GM12878 (cell line): Measurements from ENCODE around the gene ANXA4. TPM values are rescaled to one million over a fixed set of nuclear protein-coding genes. Genes with fewer than 3 reads are reported as not detected.
A peak's percentile ranks its signal among the peaks of the same experiment; 100 is the strongest.

Experiments
- ATAC-seq: fragments of 200-7000 bp; cut with Tn5 transposase; 3 replicates; pipeline ENCODE4 v1.9.1; 2020; ENCODE audit warnings: mild to moderate bottlenecking, moderate library complexity
- BruUV-seq: library from RNA; stranded (reverse); fragments of 400-500 nt; replicated peaks from 2 replicates; lab custom pipeline; 2021; lab: Mats Ljungman, UMichigan
- CTCF ChIA-PET: fragments of 300-600 bp; sonication (Branson Sonifier 250); formaldehyde crosslinking; extraction: SDS; loops from one replicate; lab custom pipeline; 2021; ENCODE audit warnings: inconsistent platforms; lab: Yijun Ruan, JAX
- POLR2A ChIA-PET: fragments of 350-600 bp; formaldehyde crosslinking; extraction: SDS; loops from one replicate; lab custom pipeline; 2021; ENCODE audit warnings: inconsistent platforms; lab: Charles Lee
- RAD21 ChIA-PET: fragments of 300-600 bp; sonication (Branson Sonifier 250); formaldehyde crosslinking; loops from one replicate; lab custom pipeline; 2023; ENCODE audit warnings: antibody characterized with exemption; ENCODE audit not compliant: unreplicated experiment; lab: Charles Lee
- SMC1A ChIA-PET: fragments of 300-600 bp; sonication (Branson Sonifier 250); formaldehyde crosslinking; loops from one replicate; lab custom pipeline; 2023; ENCODE audit not compliant: unreplicated experiment, uncharacterized antibody; lab: Charles Lee
- DNase-seq: peaks from one replicate; pipeline ENCODE4 v3.0.0-alpha.2; 2011; ENCODE audit warnings: low read depth, low spot score
- FAIRE-seq: peaks from 3 replicates; lab custom pipeline; 2011; peaks lifted over from hg19 to GRCh38; lab: Jason Lieb, UNC
- H2AFZ ChIP-seq: 2 replicates; pipeline ENCODE4 v1.6.0; 2011; ENCODE audit warnings: low read depth, low read length, control low read depth; ENCODE audit not compliant: control insufficient read depth
- H3K27ac ChIP-seq: 2 replicates; pipeline ENCODE4 v1.5.1; 2011; ENCODE audit warnings: control low read depth; ENCODE audit not compliant: control insufficient read depth, insufficient read depth
- H3K27me3 ChIP-seq, 2 experiments: replicated peaks in 1 of 2; 2 replicates each; pipeline versions ENCODE4 v1.6.0 to v1.6.1; 2011; ENCODE audit warnings: low read length in 1 of 2; ENCODE audit not compliant: control insufficient read depth in 2 of 2, insufficient read depth in 2 of 2
- H3K36me3 ChIP-seq, 2 experiments: 2 replicates each; pipeline ENCODE4 v1.5.1; 2011; ENCODE audit warnings: low read length in 1 of 2; ENCODE audit not compliant: control insufficient read depth in 2 of 2, insufficient read depth in 2 of 2
- H3K4me1 ChIP-seq: 2 replicates; pipeline ENCODE4 v1.6.1; 2011; ENCODE audit warnings: mild to moderate bottlenecking, low read length, moderate library complexity, mixed read lengths; ENCODE audit not compliant: control insufficient read depth, insufficient read depth
- H3K4me2 ChIP-seq: 2 replicates; pipeline ENCODE4 v1.6.0; 2011; ENCODE audit warnings: control low read depth; ENCODE audit not compliant: control insufficient read depth, insufficient read depth
- H3K4me3 ChIP-seq: fragments of 200-600 bp; sonication (generic); 2 replicates; pipeline ENCODE4 v1.5.1; 2016
- H3K79me2 ChIP-seq: 2 replicates; pipeline ENCODE4 v1.6.0; 2011; ENCODE audit warnings: low read length; ENCODE audit not compliant: control insufficient read depth, insufficient read depth
- H3K9ac ChIP-seq: 2 replicates; pipeline ENCODE4 v1.8.0; 2011; ENCODE audit warnings: low read length, control low read depth, mixed read lengths; ENCODE audit not compliant: control insufficient read depth, insufficient read depth
- H3K9me3 ChIP-seq: replicated peaks from 3 replicates; pipeline ENCODE4 v1.5.1; 2011; ENCODE audit warnings: mild to moderate bottlenecking, low read length; ENCODE audit not compliant: control insufficient read depth, insufficient read depth
- H4K20me1 ChIP-seq: 2 replicates; pipeline ENCODE4 v1.6.0; 2011; ENCODE audit not compliant: control insufficient read depth, insufficient read depth
- CHD4 ChIP-seq: fragments of 200-600 bp; sonication (generic); IDR thresholded peaks from 2 replicates; pipeline ENCODE4 v1.6.1; 2016; ENCODE audit warnings: mild to moderate bottlenecking
- FOS ChIP-seq: IDR thresholded peaks from 3 replicates; pipeline ENCODE4 v1.6.1; 2011; ENCODE audit warnings: borderline replicate concordance; ENCODE audit not compliant: insufficient read length; ENCODE audit errors: extremely low read depth
- GATAD2B ChIP-seq: fragments of 450-650 bp; conservative IDR thresholded peaks from 2 replicates; pipeline ENCODE4 v1.6.1; 2017; ENCODE audit warnings: low read depth, mild to moderate bottlenecking, moderate library complexity
- JUNB ChIP-seq: IDR thresholded peaks from 2 replicates; pipeline ENCODE4 v1.6.1; 2016; ENCODE audit warnings: antibody characterized with exemption, mild to moderate bottlenecking
- MTA2 ChIP-seq: fragments of 450-650 bp; IDR thresholded peaks from 2 replicates; pipeline ENCODE4 v1.6.1; 2016; ENCODE audit warnings: low read depth, mild to moderate bottlenecking, moderate library complexity
- NFYA ChIP-seq: IDR thresholded peaks from 2 replicates; pipeline ENCODE4 v1.6.1; 2011; ENCODE audit warnings: low read depth, mild to moderate bottlenecking, low read length, improper control_type of control experiment, borderline replicate concordance
- NR2C1 ChIP-seq: fragments of 450-650 bp; IDR thresholded peaks from 2 replicates; pipeline ENCODE4 v1.6.1; 2017; ENCODE audit warnings: antibody characterized with exemption, mild to moderate bottlenecking, moderate library complexity
- RBBP5 ChIP-seq: fragments of 200-600 bp; sonication (generic); conservative IDR thresholded peaks from 2 replicates; pipeline ENCODE4 v1.6.1; 2016
- SIN3A ChIP-seq: IDR thresholded peaks from 2 replicates; pipeline ENCODE4 v1.6.1; 2012; ENCODE audit warnings: low read depth, low read length, improper control_type of control experiment
- WGBS: methylation state at CpG from one replicate; pipeline ENCODE4 v1.1.6; 2016; ENCODE audit warnings: low lambda C conversion rate; ENCODE audit not compliant: insufficient replicate concordance, insufficient coverage; ENCODE audit errors: missing lambda C conversion rate; 5-methylcytosine and 5-hydroxymethylcytosine counted together
- in situ Hi-C: fragments of 300-500 bp; cut with MboI; formaldehyde crosslinking; loops from 9 replicates; pipeline ENCODE4 v1.14.3; 2018; ENCODE audit warnings: mixed read lengths
- intact Hi-C: fragments of 100-400 bp; cut with micrococcal nuclease; formaldehyde crosslinking; loops from one replicate; pipeline ENCODE4 v1.14.2; 2022; ENCODE audit not compliant: unreplicated experiment
- polyA plus RNA-seq, 11 experiments: library from polyadenylated mRNA; depleted of rRNA in 4 of 11; unstranded in 6 of 11; stranded (reverse) in 5 of 11; fragments of >200 nt; fragmentation: Nextera tagmentation in 4 of 11; fragmentation: Illumina TruSeq in 1 of 11; extraction: Ambion mirVana in 4 of 11; extraction: Trizol in 1 of 11; gene quantifications; 1 replicate in 1 of 11; 2 replicates in 10 of 11; pipeline versions ENCODE4 v1.2.1 to v1.2.3, GENCODE V29; 2011 to 2016; ENCODE audit warnings: inconsistent platforms in 2 of 11, missing spikeins in 2 of 11, low read depth in 1 of 11
- total RNA-seq, 4 experiments: library from RNA; depleted of rRNA in 3 of 4; stranded (reverse); fragments of >200 nt in 3 of 4; fragmentation: Illumina TruSeq in 1 of 4; extraction: Trizol in 1 of 4; gene quantifications; 2 replicates each; pipeline versions ENCODE4 v1.2.1 to v1.2.3, GENCODE V29; 2013 to 2021
- TF ChIP-seq, protein P1 (sequence below): fragments of 450-650 bp; IDR thresholded peaks from 2 replicates; pipeline ENCODE4 v1.6.1; 2017; ENCODE audit warnings: mild to moderate bottlenecking, moderate library complexity

ANXA4 gene
- total and polyA plus RNA-seq, 10 of the 15 experiments (the other 5 are each of a cell fraction or from before 2014, with no cell fraction given): 16.3 to 97.2 (median 71.0) TPM

DNA sequence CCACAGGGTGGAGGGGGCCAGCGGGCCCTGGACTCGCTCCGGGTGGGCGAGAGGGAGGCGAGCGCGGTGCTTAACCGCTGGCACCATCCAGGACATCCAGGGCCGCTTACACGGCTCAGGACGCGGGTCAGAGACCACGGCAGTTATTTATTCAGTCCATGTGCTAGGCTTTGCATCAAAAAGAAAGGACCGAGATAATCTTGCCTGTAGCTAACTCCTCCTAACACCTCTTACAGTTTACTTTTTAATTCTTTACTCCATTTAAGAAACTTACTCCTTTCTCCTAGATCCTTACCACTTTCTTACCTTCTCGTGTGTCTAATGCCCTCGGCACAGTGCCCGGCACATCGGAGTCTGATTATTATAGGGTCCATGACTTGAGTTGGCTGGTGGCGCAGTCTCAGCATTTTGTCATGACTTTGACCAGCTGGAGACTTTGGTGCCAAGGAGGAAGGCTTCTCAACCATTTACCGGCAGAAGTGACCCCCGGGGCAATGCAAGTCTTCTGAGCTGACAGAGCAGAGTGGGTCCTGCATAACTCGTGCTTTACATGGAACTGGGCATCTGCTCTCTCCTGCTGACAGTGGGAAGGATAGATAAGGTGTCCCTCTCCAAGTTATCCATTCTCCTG, 503 bp downstream of the ANXA4 start:
- WGBS: 6% methylated on average over 22 of the region's 22 CpGs
- Histone ChIP-seq H3K4me1 (peaks cover 6% of the 10 kb centered on the region), H3K27ac (peak overlapping the region; percentile 95), H4K20me1 (no peaks in the 10 kb centered on the region), H2AFZ (peak overlapping the region; percentile 87), H3K9ac (peak overlapping the region; percentile 90), H3K4me2 (peak overlapping the region; percentile 96), H3K36me3 (peaks cover 0 to 5% of the 10 kb centered on the region in 2 experiments; a peak in 2 of 4 replicates), H3K4me3 (peak overlapping the region; percentile 71), H3K9me3 (no peaks in the 10 kb centered on the region; the same call in 2 of the 3 replicates), H3K79me2 (peaks cover 46% of the 10 kb centered on the region), H3K27me3 (no peaks in the 10 kb centered on the region)
- DNase-seq (no peak), FAIRE-seq (no peak), ATAC-seq (peak; percentile 61)
- ChIA-PET POLR2A (interaction anchor here (0.7 to 5.2 kb wide), 14 partner anchors 8 to 74 kb away, joined by 3 to 61 read pairs (median 10); no protein-coding TSS in a partner anchor), RAD21 (interaction anchor here (0.6 to 8.3 kb wide), 15 partner anchors 8 to 84 kb away, joined by 3 to 76 read pairs (median 5); no protein-coding TSS in a partner anchor), CTCF (interaction anchor here (0.6 to 6.4 kb wide), 11 partner anchors 11 to 176 kb away, joined by 3 to 60 read pairs (median 5); no protein-coding TSS in a partner anchor), SMC1A (interaction anchor here (1.0 to 9.1 kb wide), 11 partner anchors 8 to 75 kb away, joined by 3 to 164 read pairs (median 22); no protein-coding TSS in a partner anchor)
- intact Hi-C loops: loop anchor here (5.0 kb wide), 2 partner anchors 55 to 75 kb away; no protein-coding TSS in a partner anchor
- in situ Hi-C loops: loop anchor here (5.0 kb wide), 1 partner anchor 65 kb away; no protein-coding TSS in a partner anchor
- BruUV-seq: TSS peak; percentile 63
- TF ChIP-seq FOS: no peak
- TF ChIP-seq, protein P1, sequence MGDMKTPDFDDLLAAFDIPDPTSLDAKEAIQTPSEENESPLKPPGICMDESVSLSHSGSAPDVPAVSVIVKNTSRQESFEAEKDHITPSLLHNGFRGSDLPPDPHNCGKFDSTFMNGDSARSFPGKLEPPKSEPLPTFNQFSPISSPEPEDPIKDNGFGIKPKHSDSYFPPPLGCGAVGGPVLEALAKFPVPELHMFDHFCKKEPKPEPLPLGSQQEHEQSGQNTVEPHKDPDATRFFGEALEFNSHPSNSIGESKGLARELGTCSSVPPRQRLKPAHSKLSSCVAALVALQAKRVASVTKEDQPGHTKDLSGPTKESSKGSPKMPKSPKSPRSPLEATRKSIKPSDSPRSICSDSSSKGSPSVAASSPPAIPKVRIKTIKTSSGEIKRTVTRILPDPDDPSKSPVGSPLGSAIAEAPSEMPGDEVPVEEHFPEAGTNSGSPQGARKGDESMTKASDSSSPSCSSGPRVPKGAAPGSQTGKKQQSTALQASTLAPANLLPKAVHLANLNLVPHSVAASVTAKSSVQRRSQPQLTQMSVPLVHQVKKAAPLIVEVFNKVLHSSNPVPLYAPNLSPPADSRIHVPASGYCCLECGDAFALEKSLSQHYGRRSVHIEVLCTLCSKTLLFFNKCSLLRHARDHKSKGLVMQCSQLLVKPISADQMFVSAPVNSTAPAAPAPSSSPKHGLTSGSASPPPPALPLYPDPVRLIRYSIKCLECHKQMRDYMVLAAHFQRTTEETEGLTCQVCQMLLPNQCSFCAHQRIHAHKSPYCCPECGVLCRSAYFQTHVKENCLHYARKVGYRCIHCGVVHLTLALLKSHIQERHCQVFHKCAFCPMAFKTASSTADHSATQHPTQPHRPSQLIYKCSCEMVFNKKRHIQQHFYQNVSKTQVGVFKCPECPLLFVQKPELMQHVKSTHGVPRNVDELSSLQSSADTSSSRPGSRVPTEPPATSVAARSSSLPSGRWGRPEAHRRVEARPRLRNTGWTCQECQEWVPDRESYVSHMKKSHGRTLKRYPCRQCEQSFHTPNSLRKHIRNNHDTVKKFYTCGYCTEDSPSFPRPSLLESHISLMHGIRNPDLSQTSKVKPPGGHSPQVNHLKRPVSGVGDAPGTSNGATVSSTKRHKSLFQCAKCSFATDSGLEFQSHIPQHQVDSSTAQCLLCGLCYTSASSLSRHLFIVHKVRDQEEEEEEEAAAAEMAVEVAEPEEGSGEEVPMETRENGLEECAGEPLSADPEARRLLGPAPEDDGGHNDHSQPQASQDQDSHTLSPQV: no peak
- no peak for TF ChIP-seq NR2C1
- TF ChIP-seq CHD4: no peak
- TF ChIP-seq RBBP5: no peak
- no peak for TF ChIP-seq NFYA
- peak; percentile 40; the same call in 1 of the 2 replicates for TF ChIP-seq SIN3A
- TF ChIP-seq JUNB: no peak
- no peak; the same call in 1 of the 2 replicates for TF ChIP-seq GATAD2B
- TF ChIP-seq MTA2: 0 out of 2 replicates have a peak, but pooled peaks have one; percentile 15
